ENCODE results near the gene SLC9A8. TPM values are rescaled to one million over a fixed set of nuclear protein-coding genes. Genes with fewer than 3 reads are reported as not detected.
"Not testable (repeated sequence)": the region's sequence is repeated elsewhere in the genome, so short reads cannot be mapped to it uniquely, and the experiment has no call there.

The SLC9A8 gene
- total RNA-seq, 1 donor from 2014 or later = 6.6 TPM

DNA sequence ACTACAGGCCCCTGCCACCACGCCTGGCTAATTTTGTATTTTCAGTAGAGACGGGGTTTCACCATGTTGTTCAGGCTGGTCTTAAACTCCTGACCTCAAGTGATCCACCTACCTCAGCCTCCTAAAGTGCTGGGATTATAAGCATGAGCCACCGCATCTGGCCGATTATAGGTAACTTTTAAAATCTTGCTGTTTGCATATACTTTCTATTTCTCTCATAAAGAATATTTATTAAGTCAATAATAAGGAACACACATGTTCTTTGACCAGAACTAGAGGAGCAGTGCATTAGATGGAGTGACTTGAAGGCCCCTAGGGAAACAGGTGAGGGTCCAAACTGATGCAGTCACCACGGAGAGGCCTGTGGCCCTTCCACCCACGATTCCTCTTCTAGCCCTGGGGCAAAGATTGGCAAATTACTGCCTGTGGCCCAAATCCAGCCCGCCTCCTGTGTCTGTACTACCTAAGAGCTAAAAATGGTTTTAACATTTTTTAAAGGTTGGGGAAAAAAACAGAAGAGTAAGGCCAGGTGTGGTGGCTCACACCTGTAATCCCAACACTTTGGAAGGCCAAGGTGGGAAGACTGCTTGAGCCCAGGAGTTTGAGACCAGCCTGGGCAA, 83.0 kb downstream of the SLC9A8 start:
- DNase-seq = not testable (repeated sequence)

DNA sequence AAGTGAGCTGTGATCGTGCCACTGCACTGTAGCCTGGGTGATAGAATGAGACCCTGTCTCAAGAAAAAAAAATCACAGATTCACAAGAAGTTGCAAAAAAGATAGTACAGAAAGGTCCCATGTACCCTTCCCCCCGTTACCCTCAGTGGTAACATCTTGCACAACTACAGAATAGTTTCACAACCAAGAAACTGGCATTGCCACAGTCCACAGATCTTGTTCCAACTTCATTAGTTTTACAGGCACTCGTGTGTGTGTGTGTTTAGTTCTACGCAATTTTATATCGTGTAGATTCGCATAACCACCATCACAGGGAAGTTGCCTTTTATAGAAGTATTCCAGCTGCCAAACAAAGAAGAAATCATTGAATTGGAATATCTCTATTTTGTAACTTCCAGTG, 83.6 kb downstream of the SLC9A8 start:
- DNase-seq = no peak

DNA sequence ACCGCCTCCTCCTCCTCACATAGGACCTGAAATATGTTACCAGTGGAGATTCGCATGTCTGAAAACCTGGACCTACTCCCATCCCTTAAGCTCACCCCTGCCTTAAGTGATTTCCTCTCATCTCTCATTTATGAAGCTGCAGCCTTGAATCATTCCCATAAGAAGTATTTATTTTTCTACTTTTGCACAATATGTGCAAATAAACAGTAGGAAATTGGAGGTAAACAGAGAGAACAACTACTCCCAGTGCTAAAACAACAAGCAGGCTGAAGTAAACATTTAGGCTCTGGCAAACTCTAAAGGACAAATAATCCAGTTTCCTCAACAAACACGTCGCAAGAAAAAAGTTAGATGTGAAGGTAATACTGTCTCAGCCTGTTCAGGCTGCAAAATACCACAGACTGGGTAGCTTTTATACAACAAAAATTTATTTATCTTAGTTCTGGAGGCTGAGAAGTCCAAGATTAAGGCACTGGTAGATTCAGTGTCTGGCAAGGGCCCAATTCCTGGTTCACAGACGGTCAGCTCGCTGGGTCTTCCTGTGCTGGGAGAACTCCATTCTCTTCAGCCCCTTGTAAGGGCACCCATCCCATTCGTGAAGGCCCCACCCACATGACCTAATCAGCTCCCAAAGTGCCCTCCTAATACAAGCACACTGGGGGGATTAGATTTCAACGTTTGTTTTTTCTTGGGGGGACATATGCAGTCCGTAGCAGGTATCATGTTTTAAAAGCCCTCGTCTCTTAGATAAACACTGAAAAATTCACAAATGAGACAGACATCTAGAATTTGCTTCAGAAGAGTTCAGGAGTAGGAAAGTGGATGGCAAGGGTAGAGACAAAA, 87.1 kb downstream of the SLC9A8 start:
- DNase-seq = no peak

DNA sequence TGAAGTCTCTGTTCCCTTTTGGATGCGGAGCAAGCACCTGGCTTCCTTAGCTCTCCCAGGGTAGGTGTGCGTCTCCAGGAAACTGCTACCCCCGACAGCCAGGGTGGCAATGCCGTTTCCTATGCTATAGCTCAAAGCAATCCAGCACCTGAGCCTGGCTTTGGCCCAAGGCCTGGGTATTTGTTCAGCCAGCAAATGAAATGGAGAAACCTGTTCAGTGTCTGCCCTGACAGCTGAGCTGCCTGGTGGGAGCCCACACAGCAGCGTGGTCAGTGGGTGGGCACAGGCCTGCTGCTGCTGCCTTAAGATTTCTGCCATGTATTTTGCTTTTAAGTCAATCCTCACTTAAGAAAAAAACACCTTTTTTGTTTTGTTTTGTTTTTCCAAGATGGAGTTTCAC, 89.0 kb downstream of the SLC9A8 start:
- DNase-seq = no peak

DNA sequence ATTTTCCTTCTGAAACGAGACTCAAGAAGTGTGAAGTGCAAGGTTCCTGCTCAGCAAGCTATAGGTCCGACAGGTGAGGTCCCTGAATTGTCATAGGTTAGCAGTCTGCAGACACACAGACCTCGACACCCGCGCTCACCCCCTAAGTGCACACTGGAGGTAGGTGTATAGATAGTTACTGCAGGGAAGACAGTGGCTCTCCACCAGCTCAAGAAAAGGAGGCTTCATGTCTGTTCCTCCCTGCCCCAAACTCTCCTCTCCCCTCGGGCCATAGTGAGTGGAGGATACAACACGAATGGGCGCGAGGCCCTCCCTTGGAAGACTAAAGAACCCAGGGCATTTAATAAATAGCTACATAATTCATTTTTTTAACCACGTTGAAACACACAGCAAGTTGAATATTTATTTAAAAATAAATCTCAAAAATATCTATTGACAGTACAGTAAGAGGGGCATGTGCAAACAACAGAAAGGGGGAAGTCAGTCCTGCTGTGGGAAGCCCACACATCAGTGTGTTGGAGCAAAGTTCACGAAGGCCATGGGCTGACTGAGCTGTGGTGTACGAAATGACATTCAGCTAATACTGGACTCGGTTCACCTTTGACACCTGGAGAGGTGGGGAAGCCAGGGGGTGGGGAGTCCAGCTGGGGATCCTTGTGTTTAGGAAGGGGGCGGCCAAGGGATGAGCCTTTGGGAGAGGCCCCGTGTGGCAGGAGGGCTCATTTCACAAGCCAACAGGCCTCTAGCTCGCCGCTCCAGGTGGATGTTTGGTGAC, 92.0 kb downstream of the SLC9A8 start:
- DNase-seq = no peak

DNA sequence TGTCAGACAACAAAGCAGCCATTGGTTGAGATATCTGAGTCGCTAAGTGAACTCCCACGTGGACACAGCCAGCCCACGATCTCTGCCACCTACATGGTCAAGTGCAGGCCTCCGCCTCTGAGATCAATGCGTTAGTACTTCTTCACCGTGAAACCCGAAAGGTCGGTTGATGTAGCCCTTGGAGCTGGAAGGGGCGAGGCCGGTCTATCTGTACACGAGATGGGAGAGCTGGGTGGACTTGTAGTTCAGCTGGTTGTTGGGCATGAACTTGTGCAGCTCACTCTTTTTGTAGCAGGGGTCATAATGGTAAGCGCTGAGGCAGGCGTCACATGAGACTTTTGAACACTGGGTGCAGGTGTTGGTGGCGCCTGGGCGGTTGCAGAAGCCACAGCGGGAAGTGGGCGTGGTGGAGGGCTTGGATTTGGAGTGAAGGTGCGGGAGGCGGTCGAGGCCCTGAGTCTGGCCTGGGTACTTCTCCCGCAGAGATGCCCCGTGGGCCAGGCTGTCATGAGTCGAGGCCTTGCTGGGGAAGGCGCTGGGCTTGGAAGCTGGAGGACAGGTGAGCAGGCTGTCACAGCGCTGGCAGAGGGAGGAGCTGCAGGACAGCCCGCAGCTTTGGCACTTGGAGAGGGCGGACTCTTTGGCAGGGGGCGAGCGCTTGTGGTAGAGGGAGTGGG, 92.9 kb downstream of the SLC9A8 start:
- no peak for DNase-seq

DNA sequence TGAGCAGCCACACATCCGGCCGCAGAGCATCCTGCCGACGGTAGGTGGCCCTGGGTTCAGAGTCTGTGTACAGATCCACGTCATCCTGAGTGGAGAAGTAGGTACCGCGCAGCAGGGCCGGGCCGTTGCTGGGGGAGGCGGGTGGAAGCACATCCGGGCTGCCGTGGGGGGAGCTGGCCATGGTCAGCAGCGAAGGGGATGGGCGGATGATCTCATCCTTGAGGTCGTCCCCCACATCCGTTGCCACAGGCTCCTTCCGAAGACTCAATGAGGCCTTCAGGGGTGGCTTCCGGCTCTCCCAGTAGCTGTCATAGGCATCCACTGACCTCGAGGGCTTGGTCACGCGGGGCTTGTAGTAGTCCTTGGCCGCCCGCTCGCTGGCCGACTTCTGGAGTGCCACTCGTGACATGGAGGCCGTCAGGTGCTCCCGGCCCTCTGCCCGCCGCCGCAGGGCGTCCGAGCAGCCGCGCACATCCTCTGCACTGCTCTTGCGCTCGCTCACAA, 93.5 kb downstream of the SLC9A8 start:
- DNase-seq = peak; percentile 17

DNA sequence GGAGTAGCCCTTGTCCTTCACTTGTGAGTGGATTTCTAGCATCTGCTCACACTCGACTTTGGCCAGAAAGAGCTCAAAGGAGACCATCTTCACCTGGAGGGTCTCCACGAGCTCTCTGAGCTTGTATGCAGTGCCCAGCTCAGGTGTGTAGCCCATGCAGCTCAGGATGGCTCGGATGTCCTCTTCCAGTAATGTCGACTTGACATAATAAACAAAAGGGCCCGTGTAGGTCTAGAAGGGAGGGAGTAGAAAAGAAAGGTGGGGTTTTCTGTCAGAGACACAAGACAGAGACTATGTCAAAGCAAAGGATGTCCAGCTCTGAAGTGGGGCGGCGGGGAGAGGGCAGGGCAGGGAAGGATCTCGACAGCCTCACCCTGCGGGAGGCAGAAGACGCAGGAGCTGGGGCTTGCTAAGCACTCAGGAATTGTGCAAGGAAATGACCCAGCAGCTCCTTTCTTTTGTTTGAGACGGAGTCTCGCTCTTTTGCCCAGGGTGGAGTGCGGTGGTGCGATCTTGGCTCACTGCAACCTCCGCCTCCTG, 94.1 kb downstream of the SLC9A8 start:
- no peak for DNase-seq

DNA sequence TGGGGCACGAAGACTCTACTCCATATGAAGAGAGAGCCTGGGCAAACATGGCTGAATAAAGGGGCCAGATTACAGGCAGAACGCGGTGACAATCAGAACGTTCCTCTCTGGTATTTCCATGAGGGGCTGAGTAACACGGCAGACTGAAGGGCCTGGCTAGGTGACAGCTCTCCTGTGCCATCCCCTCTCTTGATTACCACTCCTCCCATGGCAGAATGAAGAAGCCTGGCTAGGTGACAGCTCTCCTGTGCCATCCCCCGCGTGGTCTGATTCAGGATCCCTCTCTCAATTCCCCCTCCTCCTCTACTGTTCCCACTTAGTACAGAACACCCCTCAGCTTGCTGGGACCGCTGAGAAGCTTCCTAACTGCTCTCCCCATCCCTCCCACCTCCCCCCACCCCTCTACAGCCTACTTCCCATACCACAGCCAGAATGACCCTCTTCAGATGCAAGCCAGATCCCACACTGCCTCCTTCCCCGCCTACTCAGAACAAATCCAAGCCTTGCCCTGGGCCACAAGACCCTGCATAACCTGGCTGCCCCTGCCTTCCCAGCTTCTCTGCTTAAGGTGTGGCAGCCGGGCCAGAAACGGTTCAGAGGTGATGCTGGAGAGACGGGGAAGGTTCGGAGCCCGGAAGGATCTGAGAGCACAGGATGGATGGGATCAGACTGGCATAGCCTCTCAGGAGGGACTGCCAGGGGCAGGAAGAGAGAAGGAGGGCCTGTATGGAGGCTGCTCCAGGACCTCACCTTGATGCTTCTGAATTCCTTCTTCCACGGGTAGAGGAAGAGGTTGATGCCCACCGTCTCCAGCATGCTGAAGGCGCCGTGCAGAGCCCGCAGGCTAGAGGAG, 95.0 kb downstream of the SLC9A8 start:
- no peak for DNase-seq

DNA sequence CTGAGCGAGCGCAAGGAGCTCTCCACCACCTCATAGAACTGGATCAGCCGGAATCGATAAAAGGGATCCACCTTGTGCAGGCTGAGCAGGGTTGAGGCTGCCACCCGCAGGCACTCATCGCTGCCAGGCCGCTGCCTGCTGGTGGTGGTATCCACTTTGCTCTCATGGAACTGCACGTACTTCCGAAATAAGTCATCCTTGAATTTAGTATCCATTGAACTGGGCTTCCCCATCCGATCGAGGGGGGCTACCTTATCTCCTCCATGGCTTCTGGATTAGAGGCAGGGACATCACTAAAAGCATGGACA, 95.6 kb downstream of the SLC9A8 start:
- DNase-seq = no peak

DNA sequence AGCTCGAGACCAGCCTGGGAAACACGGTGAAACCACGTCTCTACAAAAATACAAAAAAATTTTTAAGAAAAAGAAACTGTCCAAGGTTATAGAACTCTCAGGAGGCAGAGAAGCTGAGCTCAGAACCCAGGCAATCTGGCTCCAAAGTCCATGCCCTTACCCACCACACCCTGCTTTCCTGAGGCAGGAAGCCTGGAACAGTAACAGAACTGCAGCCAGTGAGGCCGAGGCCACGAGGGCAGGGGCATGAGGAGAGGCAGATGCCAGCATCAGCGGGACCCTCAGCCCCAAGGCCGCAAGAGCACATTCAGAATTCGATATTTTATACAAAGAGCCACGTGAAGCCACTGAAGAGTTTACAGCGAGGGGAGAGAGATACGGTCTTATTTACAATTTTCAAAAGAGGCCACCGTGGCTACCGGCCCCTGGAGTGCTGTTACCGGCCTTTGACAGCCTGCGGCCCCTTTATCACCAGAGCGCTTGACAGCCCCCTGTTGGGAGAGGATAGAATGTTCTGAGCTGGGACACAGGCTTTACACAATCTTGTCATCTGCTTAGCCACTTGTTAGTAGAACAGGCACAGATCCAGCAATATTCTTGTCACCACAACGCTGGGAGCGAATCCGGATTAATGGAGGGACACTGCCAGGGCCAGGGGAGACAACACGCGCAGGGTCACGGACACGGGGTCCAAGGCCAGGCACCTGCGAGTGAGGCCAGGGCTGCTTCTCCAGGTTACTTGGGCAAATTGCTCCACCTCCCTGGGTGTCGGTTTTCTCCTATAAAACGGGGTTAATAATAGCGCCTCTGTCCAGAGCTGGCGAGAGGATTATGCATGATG, 97.1 kb downstream of the SLC9A8 start:
- peak; percentile 62 for DNase-seq

DNA sequence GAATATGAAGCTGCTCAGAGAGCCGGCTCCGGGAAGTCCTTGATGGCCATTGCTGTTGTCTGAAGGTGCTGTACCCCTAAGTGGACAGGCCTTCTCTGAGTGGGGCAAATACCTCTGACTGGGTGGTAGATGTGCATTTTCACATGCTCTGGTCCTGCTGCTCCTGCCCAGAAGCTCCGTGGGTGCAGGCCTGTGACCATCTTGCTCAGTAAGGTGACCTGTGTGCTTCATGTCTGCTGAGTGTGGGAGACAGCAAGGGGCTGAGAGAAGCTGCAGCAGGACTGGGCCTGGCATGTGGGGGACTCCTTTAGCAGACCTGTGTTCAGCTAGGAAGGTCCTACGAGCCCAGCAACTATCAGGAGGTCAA, 97.7 kb downstream of the SLC9A8 start:
- no peak for DNase-seq

DNA sequence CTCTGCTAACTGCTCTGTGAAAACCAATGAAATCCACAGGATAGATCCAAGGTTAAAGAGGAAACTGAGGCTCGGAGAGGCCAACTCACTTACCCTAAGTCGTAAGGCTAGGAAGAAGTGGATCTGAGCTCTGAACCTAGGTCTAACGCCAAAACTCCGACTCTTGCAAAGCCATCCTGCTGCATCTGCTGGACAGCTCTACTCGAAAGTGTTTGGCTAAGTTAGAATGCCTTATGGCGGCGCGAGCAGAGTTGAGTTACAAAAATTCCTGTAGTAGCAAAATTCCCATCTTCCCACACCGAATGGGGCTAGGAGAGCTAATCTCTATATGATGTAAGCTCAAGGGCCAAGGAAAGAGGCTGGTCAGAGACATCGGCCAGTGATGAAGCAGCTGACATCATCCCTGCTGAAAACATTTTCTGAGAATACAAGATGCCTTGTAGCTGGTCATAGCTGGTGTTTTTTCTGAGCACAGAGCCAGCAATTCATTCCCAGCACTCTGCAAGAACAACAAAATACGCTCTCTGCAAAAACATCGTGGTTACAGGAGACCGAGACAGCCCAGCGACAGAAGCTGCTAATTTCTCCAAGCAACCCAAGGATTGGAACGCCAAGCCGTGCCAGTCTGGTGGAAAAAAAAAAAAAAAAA, 100.9 kb downstream of the SLC9A8 start:
- DNase-seq = no peak

DNA sequence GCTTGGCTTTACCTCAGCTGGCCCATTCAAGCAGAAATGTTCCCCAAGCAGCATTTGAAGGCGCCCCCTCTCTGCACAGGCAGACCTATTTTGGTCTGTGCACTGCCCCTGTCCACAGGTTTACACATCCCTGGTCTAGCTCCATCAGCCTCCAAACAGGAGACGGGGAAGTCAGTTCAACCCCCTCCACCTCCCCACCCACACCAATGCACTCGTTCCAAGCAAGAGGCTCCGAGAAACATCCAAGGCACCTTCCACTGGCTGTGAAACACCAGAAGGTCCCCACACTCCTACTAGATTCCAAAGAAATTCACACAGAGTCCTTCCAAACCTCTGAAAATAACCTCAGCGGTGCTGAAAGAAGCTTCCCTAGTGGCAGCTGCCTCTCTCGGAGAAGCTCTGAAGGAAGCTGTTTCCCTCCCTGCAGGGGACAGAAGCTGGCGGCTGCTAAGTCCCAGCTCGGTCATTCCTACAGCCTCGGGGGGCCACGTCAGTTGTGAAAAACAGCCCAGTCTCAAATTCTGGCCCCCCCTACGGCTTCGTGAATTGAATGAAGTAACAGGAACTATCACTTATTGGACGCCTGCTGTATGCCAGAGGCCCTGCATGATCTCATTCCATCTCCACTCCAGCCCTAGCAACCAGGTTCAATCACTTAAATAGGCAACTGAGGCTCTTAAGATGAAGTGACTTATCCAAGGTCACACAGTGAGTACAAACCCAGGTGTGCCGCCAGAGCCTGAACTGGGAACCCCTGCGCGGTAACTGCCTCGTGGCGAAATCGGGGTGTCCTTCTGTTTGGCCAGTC, 101.9 kb downstream of the SLC9A8 start:
- DNase-seq = peak; percentile 40

DNA sequence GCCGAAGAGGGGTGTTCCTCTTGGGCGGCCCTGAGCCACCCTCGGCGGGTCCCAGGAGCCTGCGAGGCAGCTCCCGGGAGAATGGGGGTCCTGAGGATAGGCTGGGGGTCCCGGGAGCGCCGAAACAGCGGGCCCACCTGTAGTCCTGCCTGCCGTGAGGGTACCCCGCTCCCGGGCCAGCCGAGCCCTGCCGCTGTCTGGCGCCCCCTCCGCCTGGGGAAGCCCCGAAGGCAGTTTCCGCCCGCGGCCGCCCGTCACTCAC, 102.4 kb downstream of the SLC9A8 start:
- no peak for DNase-seq

DNA sequence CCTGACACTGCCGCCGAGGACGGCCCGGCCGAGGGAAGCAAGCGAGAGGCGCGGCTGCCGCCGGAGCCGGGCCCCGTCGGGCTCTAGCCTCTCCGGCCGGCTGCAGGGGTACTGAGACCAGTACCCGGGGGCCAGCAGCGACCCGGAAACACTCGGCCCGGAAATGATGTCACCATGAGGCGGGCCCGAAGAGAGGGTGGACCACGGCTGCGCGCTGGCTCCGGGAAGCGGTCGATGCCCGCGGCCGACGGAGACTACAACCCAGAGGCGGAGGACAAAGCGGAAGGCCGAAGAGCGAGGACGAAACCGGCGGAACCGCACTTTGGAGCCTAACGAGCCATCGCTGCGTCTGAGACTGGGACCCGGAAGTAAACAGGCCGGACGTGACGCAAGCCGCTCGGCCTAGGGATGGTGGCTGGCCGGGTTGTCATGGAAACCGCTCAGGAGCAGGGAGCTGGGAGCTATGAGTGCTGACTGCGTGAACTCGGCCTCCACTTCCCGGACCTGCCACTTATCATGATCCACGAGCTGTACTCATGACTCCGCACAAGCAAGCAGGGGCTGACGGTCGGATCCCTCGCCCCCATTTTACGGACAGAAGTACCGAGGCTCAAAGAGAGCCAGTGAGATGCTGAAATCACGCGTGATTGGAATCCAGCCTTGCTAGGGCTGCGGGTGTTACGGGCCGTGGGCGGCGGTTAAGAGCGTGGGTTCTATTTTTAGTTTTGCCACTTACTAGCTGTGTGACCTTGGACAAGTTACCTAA, 102.9 kb downstream of the SLC9A8 start, which contains the start of gene SPATA2:
Gene SPATA2, minus strand, starts transcription at position 150 of the 766 bp plus-strand sequence. CDS start 7,039 bp downstream, outside the sequence.
- DNase-seq = peak; percentile 97

DNA sequence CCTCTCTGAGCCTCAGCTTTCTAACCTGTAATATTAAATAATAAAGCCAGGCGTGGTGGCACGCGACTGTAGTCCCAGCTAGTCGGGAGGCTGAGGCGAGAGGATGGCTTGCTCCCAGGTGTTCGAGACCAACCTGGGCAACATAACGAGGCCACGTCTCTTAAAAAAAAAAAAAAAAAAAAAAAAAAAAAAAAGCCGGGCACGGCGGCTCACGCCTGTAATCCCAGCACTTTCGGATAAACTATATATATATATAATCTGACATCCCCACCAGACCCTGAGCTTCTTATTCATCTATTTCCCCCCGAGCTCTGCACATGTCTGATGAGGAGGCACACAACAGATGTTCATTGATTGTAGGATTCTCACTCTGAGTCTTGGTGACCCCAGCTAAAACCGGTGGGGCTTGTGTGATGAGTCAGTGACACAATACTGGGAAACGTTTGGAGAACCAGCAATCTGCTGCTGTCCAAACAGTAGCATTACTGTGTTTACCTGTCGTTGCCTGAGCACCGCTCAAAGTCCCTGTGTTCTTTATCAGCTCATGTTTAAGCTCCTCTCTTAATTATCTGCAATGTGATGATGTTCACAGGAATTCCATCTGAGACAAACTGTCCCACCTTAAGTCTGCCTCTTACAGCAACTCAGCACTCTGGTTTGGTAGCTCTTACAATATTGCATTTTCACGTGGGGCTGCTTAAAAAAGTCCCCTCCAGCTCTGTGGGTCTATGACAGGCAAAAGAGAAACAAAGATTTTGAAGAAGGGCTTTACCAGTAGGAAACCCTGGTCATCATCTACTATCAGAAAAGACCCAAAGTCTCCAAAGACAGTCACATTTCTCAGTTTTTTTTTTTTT, 103.7 kb downstream of the SLC9A8 start:
- DNase-seq = peak; percentile 62

DNA sequence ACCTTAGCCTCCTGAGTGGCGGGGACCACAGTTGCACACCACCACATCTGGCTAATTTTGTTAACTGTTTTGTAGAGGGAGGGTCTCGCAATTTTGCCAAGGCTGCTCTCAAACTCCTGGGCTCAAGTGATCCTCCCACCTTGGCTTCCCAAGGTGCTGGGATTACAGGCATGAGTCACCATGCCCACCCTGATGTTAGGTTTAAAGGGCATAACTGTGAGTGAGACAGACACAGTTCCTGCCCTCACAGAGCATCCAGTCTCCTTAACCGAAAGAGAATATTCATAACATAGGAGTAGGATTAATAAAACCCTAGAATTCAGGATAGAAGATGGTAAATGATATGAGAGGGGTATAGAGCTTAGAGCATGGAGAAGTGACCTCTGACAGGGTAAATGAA, 105.8 kb downstream of the SLC9A8 start:
- no peak for DNase-seq

Measured in dermis blood vessel endothelial cell (primary cell).